ENCODE results near the gene MAP2K6. TPM values are rescaled to one million over a fixed set of nuclear protein-coding genes. Genes with fewer than 3 reads are reported as not detected.

Gene MAP2K6
- total RNA-seq, 1 donor from 2014 or later = 2.0 TPM

GRCh38 chr17:69503711-69504110, 89.2 kb downstream of the MAP2K6 start:
- H3K9me3 ChIP-seq (replicated peaks) = no peaks in the 10 kb centered on the region
- DNase-seq = no peak
- TF ChIP-seq CTCF (IDR thresholded peaks at IDR 0.05; ENCODE audit: borderline replicate concordance) = no peak
- no peak overlapping the region for H3K4me3 ChIP-seq
- H3K36me3 ChIP-seq = no peaks in the 10 kb centered on the region
- H3K4me1 ChIP-seq = peaks cover 35% of the 10 kb centered on the region
- intact Hi-C loops (cut with micrococcal nuclease) = no loop called here
- no peaks in the 10 kb centered on the region for H3K27me3 ChIP-seq (ENCODE audit: low read depth)
- H3K27ac ChIP-seq (replicated peaks) = no peak overlapping the region

DNA sequence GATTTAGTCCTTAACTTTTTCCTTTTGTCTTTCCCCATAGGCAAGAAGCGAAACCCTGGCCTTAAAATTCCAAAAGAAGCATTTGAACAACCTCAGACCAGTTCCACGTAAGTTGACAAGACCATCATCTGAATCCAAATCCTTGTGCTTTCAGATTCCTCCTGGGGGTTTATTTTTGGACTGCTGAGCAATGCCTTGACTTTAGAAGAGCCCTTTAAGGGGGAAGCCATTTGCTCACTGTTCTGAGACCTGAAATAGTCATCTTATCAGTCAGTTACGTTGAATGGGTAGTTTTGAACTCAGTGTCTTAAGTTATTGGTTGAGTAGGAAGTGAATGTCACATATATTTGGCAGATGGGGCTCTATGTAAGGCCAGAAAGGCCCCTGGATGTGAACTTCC, 91.2 kb downstream of the MAP2K6 start:
- Histone ChIP-seq H3K27ac (replicated peaks) (peak overlapping the region; percentile 68), H3K36me3 (no peaks in the 10 kb centered on the region), H3K4me3 (no peak overlapping the region), H3K4me1 (peaks cover 31% of the 10 kb centered on the region), H3K9me3 (replicated peaks) (peaks cover 12% of the 10 kb centered on the region), H3K27me3 (ENCODE audit: low read depth) (no peaks in the 10 kb centered on the region)
- intact Hi-C loops (cut with micrococcal nuclease) = no loop called here
- no peak for TF ChIP-seq CTCF (IDR thresholded peaks at IDR 0.05; ENCODE audit: borderline replicate concordance)
- no peak for DNase-seq

DNA sequence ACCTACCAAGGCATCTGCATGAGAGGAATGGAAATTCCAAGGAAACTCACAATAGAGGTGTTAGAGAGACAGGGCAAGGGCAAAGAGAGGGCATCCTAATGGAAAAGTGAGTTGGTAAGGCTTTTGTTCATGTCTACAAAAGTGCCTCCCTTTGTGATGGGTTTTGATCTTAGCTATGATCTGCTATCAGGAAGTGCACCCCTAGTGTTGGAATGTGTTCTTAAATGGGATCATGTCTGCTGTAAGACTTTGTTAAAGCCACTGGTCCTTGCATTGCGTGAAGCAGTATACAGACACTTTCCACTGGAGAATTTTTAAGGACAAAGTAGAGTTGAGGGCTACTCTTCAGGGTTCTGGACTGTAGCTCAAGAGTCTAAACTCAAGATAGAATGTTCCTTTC, 92.0 kb downstream of the MAP2K6 start:
- peak overlapping the region; percentile 68 for H3K27ac ChIP-seq (replicated peaks)
- no peaks in the 10 kb centered on the region for H3K27me3 ChIP-seq (ENCODE audit: low read depth)
- peak; percentile 14 for TF ChIP-seq CTCF (IDR thresholded peaks at IDR 0.05; ENCODE audit: borderline replicate concordance)
- H3K36me3 ChIP-seq = no peaks in the 10 kb centered on the region
- H3K9me3 ChIP-seq (replicated peaks) = peaks cover 12% of the 10 kb centered on the region
- no peak for DNase-seq
- intact Hi-C loops (cut with micrococcal nuclease) = no loop called here
- H3K4me3 ChIP-seq = no peak overlapping the region
- H3K4me1 ChIP-seq = peaks cover 23% of the 10 kb centered on the region

DNA sequence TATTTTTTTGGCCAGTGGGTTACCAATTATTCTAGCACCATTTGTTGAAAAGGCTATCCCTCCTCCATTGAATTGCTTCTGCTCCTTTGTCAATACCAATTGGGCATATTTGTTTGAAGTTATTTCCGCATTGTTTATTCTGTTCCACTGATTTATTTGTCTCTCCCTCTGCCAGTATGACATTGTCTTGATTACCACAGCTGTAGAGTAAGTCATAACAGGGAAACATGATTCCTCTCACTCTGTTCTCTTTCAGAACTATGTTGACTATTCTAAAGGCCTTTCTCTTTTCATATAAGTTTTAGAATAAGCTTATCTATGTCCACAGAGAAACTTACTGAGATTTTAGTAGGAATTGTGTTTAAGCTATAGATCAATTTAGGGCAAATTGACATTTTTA, 94.3 kb downstream of the MAP2K6 start:
- H3K9me3 ChIP-seq (replicated peaks) = peaks cover 12% of the 10 kb centered on the region
- intact Hi-C loops (cut with micrococcal nuclease) = no loop called here
- no peak for DNase-seq
- H3K27me3 ChIP-seq (ENCODE audit: low read depth) = no peaks in the 10 kb centered on the region
- no peak overlapping the region for H3K4me3 ChIP-seq
- TF ChIP-seq CTCF (IDR thresholded peaks at IDR 0.05; ENCODE audit: borderline replicate concordance) = no peak
- H3K36me3 ChIP-seq = no peaks in the 10 kb centered on the region
- peaks cover 12% of the 10 kb centered on the region for H3K4me1 ChIP-seq
- H3K27ac ChIP-seq (replicated peaks) = no peak overlapping the region

DNA sequence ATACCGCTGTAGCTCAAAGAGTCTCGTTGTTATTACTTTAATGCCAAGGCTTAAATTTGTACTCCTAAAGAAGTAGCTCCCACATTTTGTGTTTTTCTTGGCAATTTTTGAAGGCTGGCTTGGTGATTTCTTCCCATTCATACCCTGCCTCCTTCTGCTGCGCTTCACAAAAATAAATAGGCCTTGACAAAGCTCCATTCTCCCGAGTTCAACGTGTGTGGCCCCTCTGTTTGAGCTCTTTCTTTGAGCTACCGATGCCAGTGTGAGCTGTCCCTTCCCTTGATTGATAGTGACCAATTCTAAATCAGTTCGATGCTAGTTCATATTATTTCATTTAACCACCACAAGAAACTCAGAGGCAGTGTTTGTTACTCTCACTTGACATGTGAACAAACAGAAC, 96.8 kb downstream of the MAP2K6 start:
- Histone ChIP-seq H3K4me3 (no peak overlapping the region), H3K36me3 (no peaks in the 10 kb centered on the region), H3K27ac (replicated peaks) (no peak overlapping the region), H3K9me3 (replicated peaks) (peaks cover 12% of the 10 kb centered on the region), H3K4me1 (peaks cover 3% of the 10 kb centered on the region), H3K27me3 (ENCODE audit: low read depth) (no peaks in the 10 kb centered on the region)
- DNase-seq = no peak
- intact Hi-C loops (cut with micrococcal nuclease) = no loop called here
- no peak for TF ChIP-seq CTCF (IDR thresholded peaks at IDR 0.05; ENCODE audit: borderline replicate concordance)

DNA sequence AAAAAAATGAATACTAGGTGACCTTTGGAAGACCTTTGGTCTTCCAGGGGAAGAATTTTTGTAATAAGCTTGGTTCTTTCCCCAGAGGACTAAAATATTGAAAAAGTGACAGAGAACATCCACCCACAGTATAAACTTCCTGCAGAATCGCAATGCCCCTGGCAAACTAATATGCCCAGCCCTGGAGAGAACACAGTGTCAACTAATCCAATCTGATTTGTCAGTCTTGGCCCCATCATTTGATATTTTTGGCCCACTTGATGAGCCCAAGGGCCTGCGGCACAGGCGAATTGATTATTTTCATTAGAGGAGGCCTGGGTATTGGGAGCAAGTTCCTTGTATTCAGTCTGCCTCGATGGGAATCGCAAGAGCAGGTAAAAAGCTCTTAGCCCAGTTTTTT, 98.4 kb downstream of the MAP2K6 start:
- Histone ChIP-seq H3K4me1 (no peaks in the 10 kb centered on the region), H3K36me3 (peaks cover 9% of the 10 kb centered on the region), H3K27me3 (ENCODE audit: low read depth) (no peaks in the 10 kb centered on the region), H3K4me3 (no peak overlapping the region), H3K27ac (replicated peaks) (no peak overlapping the region), H3K9me3 (replicated peaks) (peaks cover 12% of the 10 kb centered on the region)
- DNase-seq = no peak
- no peak for TF ChIP-seq CTCF (IDR thresholded peaks at IDR 0.05; ENCODE audit: borderline replicate concordance)
- intact Hi-C loops (cut with micrococcal nuclease) = no loop called here
